Endothelial cell of umbilical vein (primary cell): ENCODE measurements around the gene RPS6KL1.

ENCODE experiments used
- EZH2 ChIP-seq: IDR thresholded peaks from 2 replicates; pipeline ENCODE4 v1.6.1; 2012; ENCODE audit warnings: borderline replicate concordance, low read depth, mild to moderate bottlenecking, moderate library complexity, low read length, inconsistent platforms; ENCODE audit not compliant: severe bottlenecking
- FOS ChIP-seq: IDR thresholded peaks from 2 replicates; pipeline ENCODE4 v1.6.1; 2011; ENCODE audit warnings: mild to moderate bottlenecking, low read length, moderate library complexity, borderline replicate concordance; ENCODE audit not compliant: insufficient read depth
- GATA2 ChIP-seq: IDR thresholded peaks from 2 replicates; pipeline ENCODE4 v1.7.0; 2011; ENCODE audit warnings: low read depth, mild to moderate bottlenecking, moderate library complexity, mixed read lengths, low read length; ENCODE audit not compliant: insufficient read length, insufficient read depth
- JUN ChIP-seq: IDR thresholded peaks from 2 replicates; pipeline ENCODE4 v1.6.1; 2011; ENCODE audit warnings: borderline replicate concordance, low read depth; ENCODE audit not compliant: insufficient read length, insufficient read depth
- MAX ChIP-seq: IDR thresholded peaks from 2 replicates; pipeline ENCODE4 v1.6.1; 2011; ENCODE audit not compliant: insufficient read depth, insufficient read length
- MYC ChIP-seq: IDR thresholded peaks from one replicate; pipeline ENCODE4 v1.6.1; 2011; ENCODE audit warnings: mild to moderate bottlenecking, low read depth, low read length
- POLR2A ChIP-seq: IDR thresholded peaks from 2 replicates; pipeline ENCODE4 v1.6.1; 2012; ENCODE audit warnings: low read depth, mild to moderate bottlenecking, control low read depth, low read length
- POLR2AphosphoS5 ChIP-seq: IDR thresholded peaks from 2 replicates; pipeline ENCODE4 v1.6.1; 2012; ENCODE audit warnings: low read depth, mild to moderate bottlenecking, control low read depth, low read length, moderate library complexity; ENCODE audit not compliant: insufficient read depth
- TF ChIP-seq, protein P1 (sequence below), 2 donors: IDR thresholded peaks; 1 replicate in 1 of 2; 2 replicates in 1 of 2; pipeline ENCODE4 v1.5.1; 2011; ENCODE audit warnings: low read length in 2 of 2, mild to moderate bottlenecking in 2 of 2, moderate library complexity in 2 of 2, control low read depth in 1 of 2, inconsistent platforms in 1 of 2, low read depth in 1 of 2; ENCODE audit not compliant: insufficient read depth in 1 of 2; ENCODE audit errors: extremely low read depth in 1 of 2

DNA sequence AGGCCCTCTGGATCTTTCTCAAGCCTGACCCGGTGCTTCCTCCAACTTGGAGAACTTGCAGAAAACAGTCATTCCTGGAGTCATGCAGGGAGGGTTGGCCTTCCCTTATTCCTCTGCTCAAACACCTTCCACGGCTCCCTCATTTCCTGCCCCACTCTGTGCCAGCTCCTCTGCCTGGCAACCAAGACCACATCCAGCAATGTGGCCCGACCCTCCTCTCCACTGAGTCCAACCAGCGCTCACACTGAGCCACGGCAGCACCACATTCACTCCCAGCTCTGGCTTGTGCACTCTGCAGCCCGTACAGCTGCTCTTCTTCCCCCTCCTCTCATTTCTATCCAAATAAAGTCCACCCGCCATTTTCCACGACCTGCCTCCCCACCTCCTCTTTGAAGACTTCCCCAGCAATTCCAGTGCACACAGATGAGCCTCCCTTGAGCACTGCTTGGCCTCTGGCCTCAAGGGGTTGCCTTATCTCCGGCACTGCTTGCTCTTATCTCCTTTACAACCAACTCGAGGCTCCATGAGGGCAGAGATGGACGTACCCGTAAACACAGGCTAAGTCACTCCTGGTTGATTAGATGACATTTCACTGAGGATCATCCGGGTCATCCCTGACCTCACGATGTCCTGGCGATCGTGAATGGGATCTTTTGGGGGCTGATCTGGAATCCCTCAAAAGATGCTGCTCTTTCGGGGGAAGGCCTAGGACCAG lies 27.0 kb upstream of the RPS6KL1 start:
- no peak for TF ChIP-seq EZH2
- TF ChIP-seq POLR2A: peak; percentile 6
- TF ChIP-seq, protein P1, sequence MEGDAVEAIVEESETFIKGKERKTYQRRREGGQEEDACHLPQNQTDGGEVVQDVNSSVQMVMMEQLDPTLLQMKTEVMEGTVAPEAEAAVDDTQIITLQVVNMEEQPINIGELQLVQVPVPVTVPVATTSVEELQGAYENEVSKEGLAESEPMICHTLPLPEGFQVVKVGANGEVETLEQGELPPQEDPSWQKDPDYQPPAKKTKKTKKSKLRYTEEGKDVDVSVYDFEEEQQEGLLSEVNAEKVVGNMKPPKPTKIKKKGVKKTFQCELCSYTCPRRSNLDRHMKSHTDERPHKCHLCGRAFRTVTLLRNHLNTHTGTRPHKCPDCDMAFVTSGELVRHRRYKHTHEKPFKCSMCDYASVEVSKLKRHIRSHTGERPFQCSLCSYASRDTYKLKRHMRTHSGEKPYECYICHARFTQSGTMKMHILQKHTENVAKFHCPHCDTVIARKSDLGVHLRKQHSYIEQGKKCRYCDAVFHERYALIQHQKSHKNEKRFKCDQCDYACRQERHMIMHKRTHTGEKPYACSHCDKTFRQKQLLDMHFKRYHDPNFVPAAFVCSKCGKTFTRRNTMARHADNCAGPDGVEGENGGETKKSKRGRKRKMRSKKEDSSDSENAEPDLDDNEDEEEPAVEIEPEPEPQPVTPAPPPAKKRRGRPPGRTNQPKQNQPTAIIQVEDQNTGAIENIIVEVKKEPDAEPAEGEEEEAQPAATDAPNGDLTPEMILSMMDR (IDR thresholded peaks at IDR 0.05; ENCODE audit: extremely low read depth in 1 of 2, insufficient read depth in 1 of 2, low read depth in 1 of 2, low read length in 2 of 2): no peak
- TF ChIP-seq POLR2AphosphoS5: no peak
- TF ChIP-seq MAX: no peak
- no peak for TF ChIP-seq JUN
- no peak for TF ChIP-seq FOS
- TF ChIP-seq MYC: no peak
- no peak for TF ChIP-seq GATA2
